Stimulated activated CD4-positive, alpha-beta T cell treated with anti-CD3 and anti-CD28 coated beads, TNF-alpha, amount 100 ng/mL, for 24 hours (primary cell): ENCODE results near the gene KIF1B.
A peak's percentile ranks its signal among the peaks of the same experiment; 100 is the strongest.

Source experiments
- DNase-seq, 3 experiments: peaks; one replicate each; pipeline ENCODE4 v3.0.0-alpha.2; 2020; ENCODE audit warnings: low read depth in 3 of 3

The KIF1B gene

DNA sequence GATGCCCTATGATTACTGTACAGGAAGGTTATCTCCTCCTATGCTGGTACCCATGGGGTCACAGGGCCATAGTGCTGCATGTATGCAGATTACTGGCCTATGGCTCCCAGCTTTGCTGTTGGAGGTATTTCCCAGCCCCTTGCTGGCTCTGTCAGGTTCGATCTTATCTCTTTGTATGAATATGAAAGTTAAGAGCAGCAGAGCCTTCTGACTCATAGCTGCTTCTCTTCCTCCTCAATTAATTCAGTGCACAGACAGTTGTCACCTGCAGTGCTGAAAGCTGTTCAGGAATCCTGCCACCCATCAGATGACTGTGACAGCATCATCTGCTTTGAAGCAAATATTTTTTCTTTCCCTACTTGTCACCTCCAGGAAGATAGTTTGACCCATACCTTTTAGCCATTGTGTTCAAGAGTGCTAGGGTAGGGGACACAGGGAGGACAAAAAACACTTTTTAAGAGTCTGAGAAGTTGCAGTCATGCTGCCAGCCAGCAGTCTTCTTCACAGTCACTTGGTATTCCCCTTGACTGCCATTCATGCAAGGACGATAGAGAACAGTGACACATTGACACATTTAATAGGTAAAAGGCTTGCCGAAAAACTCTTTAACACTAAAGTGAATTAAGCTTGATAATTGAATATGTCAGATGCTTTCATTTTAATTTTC, 73.1 kb downstream of the KIF1B start:
- peak in 1 of 3 experiments; percentile 51 for DNase-seq

GRCh38 chr1:10286244-10286643, 75.9 kb downstream of the KIF1B start:
- DNase-seq, result no peak

DNA sequence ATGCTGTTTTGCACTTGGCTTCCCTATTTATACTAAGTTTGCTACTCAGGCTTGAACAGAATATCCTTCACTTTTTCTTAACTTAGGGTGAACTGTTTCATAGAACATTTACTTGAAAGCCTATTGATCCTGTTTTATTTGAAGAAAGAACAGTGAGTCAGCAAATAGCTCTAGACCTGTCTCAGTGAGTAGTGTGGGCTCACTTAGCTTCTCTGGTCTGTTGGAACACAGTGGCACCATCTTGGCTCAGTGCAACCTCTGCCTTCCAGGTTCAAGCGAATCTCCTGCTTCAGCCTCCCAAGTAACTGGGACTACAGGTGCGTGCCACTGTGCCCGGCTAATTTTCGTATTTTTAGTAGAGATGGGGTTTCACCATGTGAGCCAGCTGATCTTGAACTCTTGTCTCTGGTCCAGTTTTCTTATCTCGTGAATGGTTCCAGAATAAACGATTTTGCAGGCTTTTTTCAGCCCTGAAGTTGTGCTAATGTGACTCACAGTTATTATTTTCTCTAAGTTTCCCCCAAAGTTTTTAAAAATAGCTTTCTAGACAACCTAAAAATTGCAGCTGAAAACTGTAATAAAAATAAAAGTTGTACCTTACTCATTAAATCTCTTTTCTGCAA, 76.8 kb downstream of the KIF1B start:
- no peak for DNase-seq

DNA sequence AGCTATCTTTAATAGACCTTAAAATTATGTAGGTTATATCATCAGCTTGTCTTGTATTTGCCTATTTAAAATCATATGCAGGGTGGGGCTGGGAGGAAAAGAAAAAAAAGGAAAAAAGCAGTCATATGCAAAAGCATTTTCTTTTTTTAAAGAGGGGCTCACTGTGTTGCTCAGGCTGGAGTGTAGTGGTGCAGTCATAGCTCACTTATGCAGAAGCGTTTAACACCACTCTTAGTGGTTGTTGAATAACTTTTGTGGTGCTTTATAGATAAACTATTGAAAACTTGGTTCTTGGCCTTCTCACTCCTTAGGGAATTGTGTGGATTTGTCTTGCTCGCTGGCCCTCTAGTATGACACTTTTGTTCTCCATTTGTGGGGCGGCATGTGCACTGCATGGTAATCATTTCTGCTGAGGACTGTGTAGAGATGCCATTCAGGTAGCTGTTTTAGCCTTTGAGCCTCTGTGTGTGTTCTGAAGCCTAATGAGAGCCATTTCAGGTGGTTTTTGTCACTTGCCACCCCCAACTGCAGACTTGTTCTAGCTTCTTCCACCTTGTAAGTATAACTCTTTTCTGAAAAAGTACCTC, 77.8 kb downstream of the KIF1B start:
- DNase-seq, result no peak

DNA sequence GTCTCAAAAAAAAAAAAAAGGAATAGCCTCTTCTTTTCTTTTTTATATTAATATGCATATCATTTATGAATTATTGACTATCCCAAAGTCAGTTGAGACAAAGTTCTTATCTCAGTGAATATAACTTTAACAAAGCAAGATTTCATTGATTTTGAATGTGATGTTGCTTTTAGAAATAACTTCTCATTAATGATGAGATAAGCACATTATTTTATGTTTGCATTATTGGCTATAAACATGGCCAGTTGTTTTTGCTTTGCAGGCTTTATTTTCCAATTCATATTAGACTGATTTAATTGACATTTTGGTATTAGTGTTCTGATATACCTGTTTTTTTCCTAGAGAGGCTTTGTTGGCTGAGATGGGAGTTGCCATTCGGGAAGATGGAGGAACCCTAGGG, 81.3 kb downstream of the KIF1B start:
- no peak for DNase-seq

- DNase-seq, result no peak
Measured at GRCh38 chr1:10292188-10292587, 81.8 kb downstream of the KIF1B start.

- no peak for DNase-seq
Measured at GRCh38 chr1:10295481-10296085, 85.2 kb downstream of the KIF1B start.

GRCh38 chr1:10299151-10299550, 88.8 kb downstream of the KIF1B start:
- no peak for DNase-seq

DNA sequence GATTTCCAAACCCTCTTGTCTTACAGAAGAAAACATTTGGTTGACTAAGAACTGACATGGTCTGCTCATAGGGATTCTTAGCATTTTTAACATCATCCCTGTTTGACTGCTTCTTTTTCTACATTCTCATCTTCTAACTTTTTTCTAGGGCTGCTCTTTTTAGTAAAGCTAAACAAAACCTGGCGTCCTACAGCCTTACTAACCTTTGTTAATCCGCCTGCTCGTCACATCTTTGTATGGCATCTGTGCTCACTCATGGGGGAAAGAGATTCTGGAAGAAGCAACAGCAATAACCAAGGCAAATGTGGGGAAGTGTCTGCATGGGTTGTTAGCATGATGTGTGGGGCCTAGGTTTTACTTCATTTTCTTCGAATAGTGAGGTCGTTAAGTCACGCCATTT, 92.0 kb downstream of the KIF1B start:
- no peak for DNase-seq

DNA sequence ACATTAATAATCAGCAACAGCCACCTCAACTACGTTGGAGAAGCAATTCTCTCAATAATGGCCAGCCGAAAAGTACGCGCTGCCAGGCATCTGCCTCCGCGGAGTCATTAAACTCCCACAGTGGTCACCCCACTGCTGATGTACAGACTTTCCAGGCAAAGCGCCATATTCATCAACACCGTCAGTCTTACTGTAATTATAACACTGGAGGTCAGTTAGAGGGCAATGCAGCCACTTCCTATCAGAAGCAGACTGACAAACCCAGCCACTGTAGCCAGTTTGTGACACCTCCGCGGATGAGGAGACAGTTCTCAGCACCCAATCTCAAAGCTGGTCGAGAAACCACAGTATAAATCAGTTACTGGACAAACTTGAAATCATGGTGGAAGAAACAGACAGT, 93.9 kb downstream of the KIF1B start:
- DNase-seq, result no peak

GRCh38 chr1:10306435-10306834, 96.1 kb downstream of the KIF1B start:
- DNase-seq, result no peak

DNA sequence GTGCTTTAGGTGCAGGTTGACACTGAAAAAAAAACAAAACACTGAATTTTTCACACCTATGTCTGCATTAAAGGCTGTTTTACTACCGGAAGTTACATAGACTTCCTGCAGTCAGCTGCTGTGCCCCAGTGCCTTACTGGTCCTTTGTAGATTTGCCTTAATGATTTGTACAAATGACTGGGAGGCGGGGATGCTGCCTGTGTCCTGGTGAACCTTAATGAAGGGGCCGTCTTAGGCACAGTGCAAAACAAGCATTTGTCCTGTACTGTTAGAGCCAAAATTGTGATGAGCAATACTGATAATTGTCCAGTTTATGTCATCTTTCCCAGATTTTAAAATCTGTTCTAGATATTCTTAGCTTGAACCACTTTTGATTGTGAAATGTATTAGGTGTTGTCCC, 97.6 kb downstream of the KIF1B start:
- DNase-seq, result no peak

GRCh38 chr1:10309243-10310011, 99.1 kb downstream of the KIF1B start:
- DNase-seq, result no peak

GRCh38 chr1:10316752-10317151, 106.4 kb downstream of the KIF1B start:
- no peak for DNase-seq

- DNase-seq, result no peak
Measured at GRCh38 chr1:10319750-10320149, 109.4 kb downstream of the KIF1B start.

DNA sequence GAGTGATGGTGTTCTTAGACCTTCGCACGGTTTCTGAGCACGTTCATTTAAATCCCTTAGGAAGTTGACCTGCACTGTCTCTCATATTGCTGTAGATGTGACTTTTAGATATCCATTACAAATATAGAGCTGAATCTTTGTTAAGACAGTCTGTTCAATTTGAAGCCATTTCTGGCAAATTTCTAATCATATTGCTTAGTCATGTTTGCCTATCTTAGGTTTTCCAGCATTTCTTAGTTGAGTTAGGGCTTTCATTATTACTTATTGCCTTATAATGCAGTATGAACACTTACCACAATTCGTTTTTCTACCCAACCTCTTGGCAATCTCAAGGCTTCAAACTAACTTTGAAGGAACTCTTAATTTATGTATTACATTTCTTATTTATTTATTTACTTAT, 110.0 kb downstream of the KIF1B start:
- no peak for DNase-seq

DNA sequence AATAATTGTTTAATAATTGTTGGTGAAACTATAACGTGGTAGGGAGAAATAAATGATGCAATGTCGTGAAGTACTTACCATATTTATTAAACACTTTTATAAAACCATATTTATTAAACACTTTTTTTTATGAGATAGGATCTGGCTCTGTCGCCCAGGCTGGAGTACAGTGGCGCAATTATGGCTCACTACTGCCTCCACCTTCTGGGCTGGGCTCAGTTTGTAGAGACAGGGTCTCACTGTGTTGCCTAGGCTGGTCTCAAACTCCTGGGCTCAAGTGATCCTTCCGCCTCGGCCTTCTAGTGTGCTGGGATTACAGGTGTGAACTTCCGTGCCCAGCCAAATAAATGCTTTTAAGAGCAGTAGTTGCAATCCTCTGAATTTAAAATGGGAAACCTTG, 112.5 kb downstream of the KIF1B start:
- no peak for DNase-seq

DNA sequence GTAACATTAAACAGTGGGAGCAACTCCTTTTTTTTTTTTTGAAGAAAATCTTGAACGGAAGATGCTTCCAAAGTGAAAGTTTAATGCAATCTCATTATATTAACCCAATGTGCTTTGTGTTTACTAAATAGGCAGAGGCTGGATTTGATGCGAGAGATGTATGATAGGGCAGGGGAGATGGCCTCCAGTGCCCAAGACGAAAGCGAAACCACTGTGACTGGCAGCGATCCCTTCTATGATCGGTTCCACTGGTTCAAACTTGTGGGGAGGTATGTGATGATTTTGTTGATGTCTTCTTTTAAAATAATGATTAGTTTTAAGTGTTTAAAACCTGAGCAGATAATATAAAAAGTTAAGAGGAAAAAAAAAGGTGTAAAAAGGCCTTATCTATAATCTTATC, 114.3 kb downstream of the KIF1B start:
- no peak for DNase-seq

- DNase-seq, result no peak
Measured at GRCh38 chr1:10325521-10325920, 115.2 kb downstream of the KIF1B start.

DNA sequence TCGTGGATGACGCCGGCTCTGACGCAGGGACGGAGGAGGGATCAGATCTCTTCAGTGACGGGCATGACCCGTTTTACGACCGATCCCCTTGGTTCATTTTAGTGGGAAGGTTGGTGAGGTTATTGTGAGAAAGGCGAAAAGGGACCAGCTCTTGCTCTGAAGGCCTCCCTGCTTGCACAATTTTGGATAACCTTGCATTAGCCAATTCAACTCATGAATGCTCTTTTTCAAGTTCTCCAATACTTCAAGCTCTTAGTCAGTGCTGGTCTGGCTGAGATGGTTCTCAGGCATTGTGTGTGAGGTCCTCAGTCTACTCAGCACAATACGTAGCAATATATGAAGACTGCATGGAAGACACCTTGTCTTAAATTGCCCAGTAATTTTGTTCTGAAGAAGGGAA, 115.9 kb downstream of the KIF1B start:
- no peak for DNase-seq

GRCh38 chr1:10328180-10328963, 118.0 kb downstream of the KIF1B start:
- DNase-seq, result no peak

GRCh38 chr1:10337436-10337835, 127.1 kb downstream of the KIF1B start:
- DNase-seq, result no peak
